PC-3 (cell line): Measurements from ENCODE around the gene CDK5RAP2. TPM values are rescaled to one million over a fixed set of nuclear protein-coding genes. Genes with fewer than 3 reads are reported as not detected.

Source experiments
- ATAC-seq: fragments of 200-7000 bp; cut with Tn5 transposase; 2 replicates; pipeline ENCODE4 v1.9.1; 2020; ENCODE audit warnings: mild to moderate bottlenecking, moderate library complexity
- BruUV-seq: library from RNA; stranded (reverse); fragments of 400-500 nt; replicated peaks from 2 replicates; lab custom pipeline; 2021; lab: Mats Ljungman, UMichigan
- CTCF ChIA-PET: fragments of 300-600 bp; sonication (Branson Sonifier 250); formaldehyde crosslinking; loops from one replicate; lab custom pipeline; 2022; ENCODE audit warnings: antibody characterized with exemption; lab: Charles Lee
- POLR2A ChIA-PET: fragments of 300-600 bp; sonication (Branson Sonifier 250); formaldehyde crosslinking; loops from one replicate; lab custom pipeline; 2022; ENCODE audit warnings: antibody characterized with exemption; ENCODE audit not compliant: unreplicated experiment; lab: Charles Lee
- DNase-seq: peaks from one replicate; pipeline ENCODE4 v3.0.0-alpha.2; 2015
- H2AFZ ChIP-seq: fragments of 300-600 bp; sonication (generic); 2 replicates; pipeline ENCODE4 v1.6.0; 2016; ENCODE audit warnings: antibody characterized with exemption, low read length
- H3F3A ChIP-seq: fragments of 300-600 bp; sonication (generic); one replicate; pipeline ENCODE4 v1.6.0; 2017; ENCODE audit warnings: antibody characterized with exemption, low read length, control low read depth, mild to moderate bottlenecking; ENCODE audit not compliant: unreplicated experiment
- H3K27ac ChIP-seq: fragments of 300-600 bp; sonication (generic); 2 replicates; pipeline ENCODE4 v1.5.1; 2016; ENCODE audit warnings: mild to moderate bottlenecking, low read length
- H3K27me3 ChIP-seq: fragments of 300-600 bp; sonication (generic); 2 replicates; pipeline ENCODE4 v1.6.1; 2016; ENCODE audit warnings: low read length, mixed read lengths
- H3K36me3 ChIP-seq: fragments of 300-600 bp; sonication (generic); 2 replicates; pipeline ENCODE4 v1.6.1; 2016; ENCODE audit warnings: low read depth, mixed run types, low read length, mixed read lengths
- H3K4me1 ChIP-seq: fragments of 300-600 bp; sonication (generic); 2 replicates; pipeline ENCODE4 v1.5.1; 2016; ENCODE audit warnings: low read length; ENCODE audit not compliant: insufficient read depth
- H3K4me2 ChIP-seq: fragments of 300-600 bp; sonication (generic); 2 replicates; pipeline ENCODE4 v1.6.0; 2016; ENCODE audit warnings: low read length
- H3K4me3 ChIP-seq: fragments of 300-600 bp; sonication (generic); 2 replicates; pipeline ENCODE4 v1.5.1; 2016; ENCODE audit warnings: mild to moderate bottlenecking, low read length, mixed read lengths
- H3K79me2 ChIP-seq: fragments of 300-600 bp; sonication (generic); 2 replicates; pipeline ENCODE4 v1.6.1; 2017; ENCODE audit warnings: low read length, mixed read lengths
- H3K9ac ChIP-seq: fragments of 300-600 bp; sonication (generic); 2 replicates; pipeline ENCODE4 v1.6.0; 2016; ENCODE audit warnings: mild to moderate bottlenecking, low read length
- H3K9me2 ChIP-seq: fragments of 300-600 bp; sonication (generic); replicated peaks from 2 replicates; pipeline ENCODE4 v1.6.1; 2016; ENCODE audit warnings: mixed run types, low read length, mixed read lengths
- H3K9me3 ChIP-seq: fragments of 300-600 bp; sonication (generic); 2 replicates; pipeline ENCODE4 v1.6.1; 2016; ENCODE audit warnings: low read length, mixed read lengths
- H4K20me1 ChIP-seq: fragments of 300-600 bp; sonication (generic); 2 replicates; pipeline ENCODE4 v1.6.1; 2016; ENCODE audit warnings: low read length, mixed read lengths
- EZH2 ChIP-seq: fragments of 300-600 bp; sonication (generic); IDR thresholded peaks from one replicate; pipeline ENCODE4 v1.6.1; 2017; ENCODE audit warnings: antibody characterized with exemption, mild to moderate bottlenecking, low read length; ENCODE audit not compliant: unreplicated experiment
- EZH2phosphoT487 ChIP-seq: fragments of 300-600 bp; sonication (generic); IDR thresholded peaks from 2 replicates; pipeline ENCODE4 v1.6.1; 2018; ENCODE audit warnings: mild to moderate bottlenecking, antibody characterized with exemption, low read length, borderline replicate concordance
- intact Hi-C: fragments of 100-400 bp; cut with micrococcal nuclease; formaldehyde crosslinking; loops from 2 replicates; pipeline ENCODE4 v1.9.0; 2023
- total RNA-seq: library from RNA; depleted of rRNA; stranded (reverse); fragments of >200 nt; gene quantifications from 2 replicates; pipeline ENCODE4 v1.2.3, GENCODE V29; 2014
- TF ChIP-seq, protein P1 (sequence below): fragments of 300-600 bp; sonication (generic); conservative IDR thresholded peaks from 2 replicates; pipeline ENCODE4 v1.5.1; 2017; ENCODE audit warnings: antibody characterized with exemption, low read depth, mild to moderate bottlenecking, low read length

The CDK5RAP2 gene
- total RNA-seq, 1 experiment from 2014 or later = 37.4 TPM

DNA sequence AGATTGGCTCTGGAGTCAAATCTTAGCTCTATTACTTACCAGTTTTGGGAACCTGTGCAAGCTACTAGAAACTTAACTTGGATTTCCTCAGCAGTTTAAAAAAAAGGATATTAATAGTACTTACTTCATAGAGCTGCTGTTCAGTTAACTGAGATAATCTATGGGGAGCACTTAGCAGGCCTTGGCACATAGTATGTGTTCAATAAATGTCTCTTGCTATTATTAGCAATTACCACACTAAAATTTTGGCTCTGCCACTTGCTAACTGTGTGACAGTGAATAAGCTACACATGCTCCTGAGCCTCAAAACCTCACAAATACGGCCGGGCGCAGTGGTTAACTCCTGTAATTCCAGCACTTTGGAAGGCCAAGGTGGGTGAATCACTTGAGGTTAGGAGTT lies 55.9 kb downstream of the CDK5RAP2 start:
- H3K36me3 ChIP-seq = peaks cover 30% of the 10 kb centered on the region

DNA sequence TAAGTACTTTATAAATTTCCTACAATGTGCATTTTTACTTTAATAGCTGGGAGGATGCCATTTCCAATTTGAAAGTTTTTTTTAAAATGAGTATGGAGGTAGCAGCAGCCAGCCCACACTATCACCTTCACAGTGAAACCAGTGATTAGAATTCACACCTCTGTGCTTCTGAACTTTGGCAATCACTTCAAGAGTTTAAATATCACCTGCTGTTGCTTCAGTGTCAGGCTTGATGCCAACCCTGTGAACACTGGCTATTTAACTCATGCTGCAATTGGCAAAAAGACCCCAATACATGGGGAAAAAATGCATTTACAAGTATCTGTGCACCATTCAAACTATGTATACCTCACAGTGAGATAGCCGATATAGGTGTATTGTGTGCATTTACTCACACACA lies 57.4 kb downstream of the CDK5RAP2 start:
- no peaks in the 10 kb centered on the region for H3K27me3 ChIP-seq
- BruUV-seq = no TSS peak
- TF ChIP-seq, protein P1, sequence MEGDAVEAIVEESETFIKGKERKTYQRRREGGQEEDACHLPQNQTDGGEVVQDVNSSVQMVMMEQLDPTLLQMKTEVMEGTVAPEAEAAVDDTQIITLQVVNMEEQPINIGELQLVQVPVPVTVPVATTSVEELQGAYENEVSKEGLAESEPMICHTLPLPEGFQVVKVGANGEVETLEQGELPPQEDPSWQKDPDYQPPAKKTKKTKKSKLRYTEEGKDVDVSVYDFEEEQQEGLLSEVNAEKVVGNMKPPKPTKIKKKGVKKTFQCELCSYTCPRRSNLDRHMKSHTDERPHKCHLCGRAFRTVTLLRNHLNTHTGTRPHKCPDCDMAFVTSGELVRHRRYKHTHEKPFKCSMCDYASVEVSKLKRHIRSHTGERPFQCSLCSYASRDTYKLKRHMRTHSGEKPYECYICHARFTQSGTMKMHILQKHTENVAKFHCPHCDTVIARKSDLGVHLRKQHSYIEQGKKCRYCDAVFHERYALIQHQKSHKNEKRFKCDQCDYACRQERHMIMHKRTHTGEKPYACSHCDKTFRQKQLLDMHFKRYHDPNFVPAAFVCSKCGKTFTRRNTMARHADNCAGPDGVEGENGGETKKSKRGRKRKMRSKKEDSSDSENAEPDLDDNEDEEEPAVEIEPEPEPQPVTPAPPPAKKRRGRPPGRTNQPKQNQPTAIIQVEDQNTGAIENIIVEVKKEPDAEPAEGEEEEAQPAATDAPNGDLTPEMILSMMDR = no peak
- TF ChIP-seq EZH2phosphoT487 = no peak
- no peak for TF ChIP-seq EZH2
- DNase-seq = no peak
- no peak overlapping the region for H3K9ac ChIP-seq
- H3K27ac ChIP-seq = no peak overlapping the region
- no peaks in the 10 kb centered on the region for H4K20me1 ChIP-seq
- no peaks in the 10 kb centered on the region for H3K79me2 ChIP-seq
- H3K9me2 ChIP-seq = no peaks in the 10 kb centered on the region
- H3F3A ChIP-seq = no peaks in the 10 kb centered on the region
- POLR2A ChIA-PET = no interaction called here
- CTCF ChIA-PET = no interaction called here
- H3K4me1 ChIP-seq = no peaks in the 10 kb centered on the region
- peaks cover 27% of the 10 kb centered on the region; the same call in 1 of the 2 replicates for H3K36me3 ChIP-seq
- H3K4me3 ChIP-seq = no peak overlapping the region
- intact Hi-C loops = no loop called here
- ATAC-seq = no peak
- H3K9me3 ChIP-seq = no peaks in the 10 kb centered on the region
- no peak overlapping the region for H3K4me2 ChIP-seq
- no peak overlapping the region for H2AFZ ChIP-seq

More for the DNA sequence above, 55.9 kb downstream of the CDK5RAP2 start:
- intact Hi-C loops = no loop called here
- Histone ChIP-seq H3K4me2 (no peak overlapping the region), H3K27me3 (no peaks in the 10 kb centered on the region), H4K20me1 (no peaks in the 10 kb centered on the region), H3K9me2 (no peaks in the 10 kb centered on the region), H2AFZ (no peak overlapping the region), H3K9ac (no peak overlapping the region), H3K4me1 (no peaks in the 10 kb centered on the region), H3K9me3 (no peaks in the 10 kb centered on the region), H3K79me2 (no peaks in the 10 kb centered on the region), H3K27ac (no peak overlapping the region), H3F3A (no peaks in the 10 kb centered on the region), H3K4me3 (no peak overlapping the region)
- DNase-seq = no peak
- CTCF ChIA-PET = no interaction called here
- POLR2A ChIA-PET = no interaction called here
- no peak for ATAC-seq
- BruUV-seq = no TSS peak
- TF ChIP-seq EZH2phosphoT487 = no peak
- TF ChIP-seq, protein P1 = no peak
- no peak for TF ChIP-seq EZH2

DNA sequence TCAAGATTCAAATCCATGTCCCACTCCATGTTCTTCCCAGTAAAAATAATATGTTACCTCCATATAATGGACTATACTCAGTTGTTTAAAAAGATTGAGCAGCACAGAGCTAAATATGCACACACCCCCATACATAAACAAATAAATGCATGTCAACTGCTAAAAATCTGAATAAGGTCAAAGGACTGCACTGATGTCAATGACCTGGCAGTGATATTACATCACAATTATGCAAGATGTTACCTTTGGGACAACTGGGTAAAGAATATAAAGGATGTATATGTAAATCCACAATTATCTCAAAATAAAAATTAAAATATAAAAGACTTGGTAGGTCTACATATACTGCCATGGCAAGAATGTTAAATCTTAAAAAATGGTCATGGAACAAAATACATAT lies 57.9 kb downstream of the CDK5RAP2 start:
- Histone ChIP-seq H3K9ac (no peak overlapping the region), H4K20me1 (no peaks in the 10 kb centered on the region), H3K27me3 (no peaks in the 10 kb centered on the region), H3K4me1 (no peaks in the 10 kb centered on the region), H2AFZ (no peak overlapping the region), H3K4me2 (no peak overlapping the region), H3K27ac (no peak overlapping the region), H3K36me3 (peaks cover 25% of the 10 kb centered on the region; the same call in 1 of the 2 replicates), H3K9me3 (no peaks in the 10 kb centered on the region), H3K4me3 (no peak overlapping the region), H3F3A (no peaks in the 10 kb centered on the region), H3K79me2 (no peaks in the 10 kb centered on the region), H3K9me2 (no peaks in the 10 kb centered on the region)
- intact Hi-C loops = no loop called here
- ChIA-PET POLR2A (no interaction called here), CTCF (no interaction called here)
- DNase-seq (no peak), ATAC-seq (no peak)
- BruUV-seq = no TSS peak
- TF ChIP-seq, protein P1 = no peak
- TF ChIP-seq EZH2 (no peak), EZH2phosphoT487 (no peak)
